Chondrocyte (in vitro differentiated cells): ENCODE results near the gene KCNC4. TPM values are rescaled to one million over a fixed set of nuclear protein-coding genes. Genes with fewer than 3 reads are reported as not detected.

Source experiments
- DNase-seq: peaks from one replicate; pipeline ENCODE4 v3.0.0; 2021; ENCODE audit warnings: mixed read lengths, low spot score
- H3K27ac Mint-ChIP-seq: one replicate; pipeline ENCODE4 v1.8.0; 2021; ENCODE audit warnings: mild to moderate bottlenecking, moderate library complexity, mixed read lengths; ENCODE audit not compliant: unreplicated experiment
- H3K27me3 Mint-ChIP-seq: 2 replicates; pipeline ENCODE4 v1.8.0; 2021; ENCODE audit warnings: low read depth, mixed read lengths
- H3K36me3 Mint-ChIP-seq: 2 replicates; pipeline ENCODE4 v1.8.0; 2021; ENCODE audit warnings: low read depth, mixed read lengths
- H3K4me1 Mint-ChIP-seq: 2 replicates; pipeline ENCODE4 v1.8.0; 2021; ENCODE audit warnings: low read depth, mild to moderate bottlenecking, mixed read lengths
- H3K4me3 Mint-ChIP-seq: one replicate; pipeline ENCODE4 v1.8.0; 2021; ENCODE audit warnings: mild to moderate bottlenecking, moderate library complexity, mixed read lengths; ENCODE audit not compliant: unreplicated experiment
- H3K9me3 Mint-ChIP-seq: 2 replicates; pipeline ENCODE4 v1.8.0; 2021; ENCODE audit warnings: low read depth, mixed read lengths
- CTCF ChIP-seq: fragments of 200-600 bp; sonication (generic); IDR thresholded peaks from 2 replicates; pipeline ENCODE4 v1.5.0; 2021; ENCODE audit warnings: antibody characterized with exemption, mild to moderate bottlenecking, moderate library complexity
- total RNA-seq: library from RNA; stranded (reverse); gene quantifications from 3 replicates; pipeline ENCODE4 v1.2.1, GENCODE V29; 2021

KCNC4 gene
- total RNA-seq, 1 donor from 2014 or later: 2.7 TPM

GRCh38 chr1:110164725-110165350 lies 45.3 kb upstream of the KCNC4 start:
- DNase-seq: no peak
- Mint-ChIP-seq H3K36me3 (peaks cover 2% of the 10 kb centered on the region), H3K27me3 (peaks cover 4% of the 10 kb centered on the region), H3K4me3 (no peak overlapping the region), H3K27ac (no peak overlapping the region), H3K4me1 (peaks cover 4% of the 10 kb centered on the region), H3K9me3 (peaks cover 5% of the 10 kb centered on the region)
- no peak for TF ChIP-seq CTCF

GRCh38 chr1:110165761-110166231 lies 44.3 kb upstream of the KCNC4 start:
- Mint-ChIP-seq H3K9me3 (no peaks in the 10 kb centered on the region), H3K4me1 (peaks cover 8% of the 10 kb centered on the region), H3K4me3 (no peak overlapping the region), H3K27me3 (peaks cover 2% of the 10 kb centered on the region), H3K27ac (no peak overlapping the region), H3K36me3 (no peaks in the 10 kb centered on the region)
- no peak for DNase-seq
- TF ChIP-seq CTCF: no peak

- no peak for TF ChIP-seq CTCF
- Mint-ChIP-seq H3K36me3 (no peaks in the 10 kb centered on the region), H3K9me3 (no peaks in the 10 kb centered on the region), H3K27me3 (peaks cover 2% of the 10 kb centered on the region), H3K4me3 (no peak overlapping the region), H3K4me1 (peaks cover 19% of the 10 kb centered on the region), H3K27ac (no peak overlapping the region)
- DNase-seq: no peak
Measured at GRCh38 chr1:110166861-110167260, 43.3 kb upstream of the KCNC4 start.

- H3K36me3 Mint-ChIP-seq: no peaks in the 10 kb centered on the region
- H3K27me3 Mint-ChIP-seq: no peaks in the 10 kb centered on the region
- no peaks in the 10 kb centered on the region for H3K9me3 Mint-ChIP-seq
- peak overlapping the region; percentile 85 for H3K27ac Mint-ChIP-seq
- DNase-seq: no peak
- peaks cover 61% of the 10 kb centered on the region for H3K4me1 Mint-ChIP-seq
- no peak for TF ChIP-seq CTCF
- peak overlapping the region; percentile 3 for H3K4me3 Mint-ChIP-seq
Measured at GRCh38 chr1:110170766-110171733, 39.1 kb upstream of the KCNC4 start.

- H3K4me3 Mint-ChIP-seq: no peak overlapping the region
- H3K4me1 Mint-ChIP-seq: peaks cover 67% of the 10 kb centered on the region
- no peaks in the 10 kb centered on the region for H3K36me3 Mint-ChIP-seq
- H3K9me3 Mint-ChIP-seq: no peaks in the 10 kb centered on the region
- no peak for DNase-seq
- no peak for TF ChIP-seq CTCF
- H3K27ac Mint-ChIP-seq: peak overlapping the region; percentile 41
- H3K27me3 Mint-ChIP-seq: no peaks in the 10 kb centered on the region
Measured at GRCh38 chr1:110172001-110172400, 38.1 kb upstream of the KCNC4 start.
